ENCODE data around the gene GADL1. TPM values are rescaled to one million over a fixed set of nuclear protein-coding genes. Genes with fewer than 3 reads are reported as not detected.

GADL1 gene
- total and polyA plus RNA-seq, 2 experiments from 2014 or later = 0.13 TPM; not detected in 1

DNA sequence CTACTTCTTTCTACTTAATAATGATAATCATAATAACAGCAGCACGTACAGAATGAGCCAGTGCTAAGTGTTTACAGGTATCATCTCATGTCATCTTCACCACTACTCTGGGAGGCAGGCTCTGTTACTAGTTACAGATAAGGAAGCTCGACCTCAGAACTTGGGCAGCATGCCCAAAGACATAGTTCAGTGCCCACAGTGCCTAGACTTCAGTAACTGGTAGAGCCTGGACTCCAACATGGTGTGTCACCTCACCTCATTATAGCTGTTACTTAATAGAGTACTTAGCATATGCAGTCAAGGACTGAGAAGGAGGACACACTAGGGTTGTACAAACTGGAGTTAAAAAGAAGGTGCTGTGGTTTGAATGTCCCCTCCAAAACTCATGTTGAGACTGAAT lies 7.6 kb downstream of the GADL1 start:
- WGBS (ENCODE audit: low lambda C conversion rate, missing lambda C conversion rate) = 83% methylated on average over 2 of the region's 2 CpGs

DNA sequence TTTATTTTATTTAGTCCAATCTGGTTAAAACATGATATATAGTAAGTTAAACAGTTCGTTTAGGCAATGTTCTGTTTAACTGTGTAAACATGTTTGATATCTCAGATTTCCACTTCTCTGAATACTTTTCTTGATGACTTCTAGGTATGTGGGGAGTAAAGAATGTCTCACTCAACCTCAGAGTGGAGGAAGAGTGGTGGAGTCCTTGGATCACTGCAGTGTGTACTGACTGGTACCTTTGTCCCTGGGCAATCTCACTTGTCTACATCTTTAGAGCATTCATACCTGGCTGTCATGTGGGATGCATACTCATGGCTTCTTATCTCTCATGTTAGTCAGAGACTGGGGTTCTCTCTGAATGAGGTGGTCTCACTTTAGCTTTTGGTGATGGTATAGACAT lies 15.6 kb downstream of the GADL1 start:
- Histone ChIP-seq H4K20me1 (ENCODE audit: insufficient read depth, poor library complexity, severe bottlenecking) (no peaks in the 10 kb centered on the region), H3K4me1 (ENCODE audit: insufficient read depth) (peaks cover 7% of the 10 kb centered on the region), H3K36me3 (replicated peaks; ENCODE audit: insufficient read depth, low read depth) (no peaks in the 10 kb centered on the region), H3K27ac (no peak overlapping the region), H3K4me3 (no peak overlapping the region), H3K79me2 (no peaks in the 10 kb centered on the region), H2AFZ (no peak overlapping the region), H3K9me2 (replicated peaks; ENCODE audit: insufficient read depth) (no peaks in the 10 kb centered on the region), H3K4me2 (no peak overlapping the region), H3K27me3 (no peaks in the 10 kb centered on the region), H3K9me3 (ENCODE audit: low read depth) (no peaks in the 10 kb centered on the region)
- WGBS (ENCODE audit: low lambda C conversion rate, missing lambda C conversion rate) = 63% methylated on average over 1 of the region's 1 CpG
- DNase-seq (ENCODE audit: low spot score) = no peak
- TF ChIP-seq EZH2phosphoT487 (IDR thresholded peaks at IDR 0.05; ENCODE audit: low read depth, severe bottlenecking, unreplicated experiment) (no peak), EZH2 (IDR thresholded peaks at IDR 0.05; ENCODE audit: borderline replicate concordance) (no peak)
- TF ChIP-seq, protein P1, sequence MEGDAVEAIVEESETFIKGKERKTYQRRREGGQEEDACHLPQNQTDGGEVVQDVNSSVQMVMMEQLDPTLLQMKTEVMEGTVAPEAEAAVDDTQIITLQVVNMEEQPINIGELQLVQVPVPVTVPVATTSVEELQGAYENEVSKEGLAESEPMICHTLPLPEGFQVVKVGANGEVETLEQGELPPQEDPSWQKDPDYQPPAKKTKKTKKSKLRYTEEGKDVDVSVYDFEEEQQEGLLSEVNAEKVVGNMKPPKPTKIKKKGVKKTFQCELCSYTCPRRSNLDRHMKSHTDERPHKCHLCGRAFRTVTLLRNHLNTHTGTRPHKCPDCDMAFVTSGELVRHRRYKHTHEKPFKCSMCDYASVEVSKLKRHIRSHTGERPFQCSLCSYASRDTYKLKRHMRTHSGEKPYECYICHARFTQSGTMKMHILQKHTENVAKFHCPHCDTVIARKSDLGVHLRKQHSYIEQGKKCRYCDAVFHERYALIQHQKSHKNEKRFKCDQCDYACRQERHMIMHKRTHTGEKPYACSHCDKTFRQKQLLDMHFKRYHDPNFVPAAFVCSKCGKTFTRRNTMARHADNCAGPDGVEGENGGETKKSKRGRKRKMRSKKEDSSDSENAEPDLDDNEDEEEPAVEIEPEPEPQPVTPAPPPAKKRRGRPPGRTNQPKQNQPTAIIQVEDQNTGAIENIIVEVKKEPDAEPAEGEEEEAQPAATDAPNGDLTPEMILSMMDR (IDR thresholded peaks at IDR 0.05; ENCODE audit: poor library complexity) = no peak

More for the DNA sequence above, 7.6 kb downstream of the GADL1 start:
- Histone ChIP-seq H3K4me2 (no peak overlapping the region), H3K4me1 (ENCODE audit: insufficient read depth) (no peaks in the 10 kb centered on the region), H3K9me3 (ENCODE audit: low read depth) (no peaks in the 10 kb centered on the region), H3K27ac (no peak overlapping the region), H2AFZ (no peak overlapping the region), H3K36me3 (replicated peaks; ENCODE audit: insufficient read depth, low read depth) (no peaks in the 10 kb centered on the region), H4K20me1 (ENCODE audit: insufficient read depth, poor library complexity, severe bottlenecking) (no peaks in the 10 kb centered on the region), H3K27me3 (peaks cover 2% of the 10 kb centered on the region), H3K4me3 (no peak overlapping the region), H3K9me2 (replicated peaks; ENCODE audit: insufficient read depth) (no peaks in the 10 kb centered on the region), H3K79me2 (no peaks in the 10 kb centered on the region)
- no peak for DNase-seq (ENCODE audit: low spot score)
- no peak for TF ChIP-seq EZH2phosphoT487 (IDR thresholded peaks at IDR 0.05; ENCODE audit: low read depth, severe bottlenecking, unreplicated experiment)
- no peak for TF ChIP-seq EZH2 (IDR thresholded peaks at IDR 0.05; ENCODE audit: borderline replicate concordance)
- TF ChIP-seq, protein P1 (IDR thresholded peaks at IDR 0.05; ENCODE audit: poor library complexity) = no peak

DNA sequence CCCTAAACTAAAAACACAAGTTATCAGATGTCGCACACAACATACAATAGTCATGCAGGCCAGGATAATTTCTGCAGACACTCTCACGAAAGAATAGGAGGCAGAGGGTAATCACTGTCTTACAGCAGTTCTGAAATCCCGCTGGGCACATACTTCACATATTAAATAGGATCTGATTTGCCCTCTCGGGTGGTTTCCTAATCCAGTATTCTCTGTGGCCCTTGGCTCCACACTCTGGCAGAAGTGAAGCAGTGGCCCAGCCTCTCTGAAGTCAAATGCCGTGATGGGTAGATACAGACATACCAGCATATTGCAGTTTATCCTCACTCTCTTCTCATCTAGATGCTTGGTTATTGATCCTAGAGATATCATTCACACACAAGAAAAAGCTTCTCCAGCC lies 19.0 kb downstream of the GADL1 start:
- Histone ChIP-seq H3K9me3 (ENCODE audit: low read depth) (no peaks in the 10 kb centered on the region), H3K4me2 (no peak overlapping the region), H3K4me1 (ENCODE audit: insufficient read depth) (peaks cover 7% of the 10 kb centered on the region), H3K9me2 (replicated peaks; ENCODE audit: insufficient read depth) (no peaks in the 10 kb centered on the region), H3K36me3 (replicated peaks; ENCODE audit: insufficient read depth, low read depth) (no peaks in the 10 kb centered on the region), H3K4me3 (no peak overlapping the region), H4K20me1 (ENCODE audit: insufficient read depth, poor library complexity, severe bottlenecking) (no peaks in the 10 kb centered on the region), H3K27me3 (no peaks in the 10 kb centered on the region), H3K27ac (no peak overlapping the region), H2AFZ (no peak overlapping the region), H3K79me2 (no peaks in the 10 kb centered on the region)
- 86% methylated on average over 5 of the region's 5 CpGs for WGBS (ENCODE audit: low lambda C conversion rate, missing lambda C conversion rate)
- TF ChIP-seq EZH2 (IDR thresholded peaks at IDR 0.05; ENCODE audit: borderline replicate concordance) = no peak
- TF ChIP-seq, protein P1 (IDR thresholded peaks at IDR 0.05; ENCODE audit: poor library complexity) = no peak
- TF ChIP-seq EZH2phosphoT487 (IDR thresholded peaks at IDR 0.05; ENCODE audit: low read depth, severe bottlenecking, unreplicated experiment) = no peak
- no peak for DNase-seq (ENCODE audit: low spot score)

DNA sequence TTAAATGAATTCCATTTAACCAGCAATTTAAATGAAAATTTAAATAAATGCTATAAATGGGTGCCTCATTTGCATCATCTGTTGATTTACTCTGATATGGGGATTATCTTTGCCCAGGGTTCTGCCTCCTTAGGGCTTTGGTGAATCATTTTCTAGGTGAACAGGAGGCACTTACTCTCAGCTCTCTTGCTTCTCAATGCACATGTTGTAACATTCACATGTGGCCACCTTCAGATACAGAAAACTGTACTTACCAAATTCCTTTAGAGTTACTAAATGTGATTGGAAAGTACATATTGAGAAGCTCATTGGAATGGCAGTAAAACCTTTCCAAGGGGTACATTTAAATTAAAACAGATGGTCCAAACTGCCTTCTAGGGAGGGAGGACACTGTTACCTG lies 20.8 kb downstream of the GADL1 start:
- Histone ChIP-seq H3K27me3 (no peaks in the 10 kb centered on the region), H3K9me3 (ENCODE audit: low read depth) (no peaks in the 10 kb centered on the region), H3K4me3 (no peak overlapping the region), H3K79me2 (no peaks in the 10 kb centered on the region), H3K4me1 (ENCODE audit: insufficient read depth) (peaks cover 7% of the 10 kb centered on the region), H3K9me2 (replicated peaks; ENCODE audit: insufficient read depth) (no peaks in the 10 kb centered on the region), H3K36me3 (replicated peaks; ENCODE audit: insufficient read depth, low read depth) (no peaks in the 10 kb centered on the region), H3K4me2 (no peak overlapping the region), H4K20me1 (ENCODE audit: insufficient read depth, poor library complexity, severe bottlenecking) (no peaks in the 10 kb centered on the region), H3K27ac (no peak overlapping the region), H2AFZ (no peak overlapping the region)
- TF ChIP-seq EZH2 (IDR thresholded peaks at IDR 0.05; ENCODE audit: borderline replicate concordance) (no peak), EZH2phosphoT487 (IDR thresholded peaks at IDR 0.05; ENCODE audit: low read depth, severe bottlenecking, unreplicated experiment) (no peak)
- TF ChIP-seq, protein P1 (IDR thresholded peaks at IDR 0.05; ENCODE audit: poor library complexity) = no peak
- peak; percentile 7 for DNase-seq (ENCODE audit: low spot score)

All from hepatocyte (in vitro differentiated cells).